OCI-LY7 (cell line): ENCODE measurements around the gene IL15.

Experiments used
- CTCF ChIP-seq: fragments of 200-600 bp; sonication (generic); conservative IDR thresholded peaks from 2 replicates; pipeline ENCODE4 v1.5.1; 2014; ENCODE audit warnings: mild to moderate bottlenecking, antibody characterized with exemption, low read length, moderate library complexity, mixed read lengths
- EZH2phosphoT487 ChIP-seq: fragments of 200-600 bp; sonication (generic); IDR thresholded peaks from 2 replicates; pipeline ENCODE4 v1.6.1; 2018; ENCODE audit warnings: low read depth, borderline replicate concordance, mild to moderate bottlenecking, mixed run types, antibody characterized with exemption, low read length, moderate library complexity, mixed read lengths

GRCh38 chr4:141686146-141686775 lies 49.9 kb downstream of the IL15 start:
- TF ChIP-seq CTCF: no peak
- no peak for TF ChIP-seq EZH2phosphoT487
